Measurements from ENCODE around the gene BYSL.

DNA sequence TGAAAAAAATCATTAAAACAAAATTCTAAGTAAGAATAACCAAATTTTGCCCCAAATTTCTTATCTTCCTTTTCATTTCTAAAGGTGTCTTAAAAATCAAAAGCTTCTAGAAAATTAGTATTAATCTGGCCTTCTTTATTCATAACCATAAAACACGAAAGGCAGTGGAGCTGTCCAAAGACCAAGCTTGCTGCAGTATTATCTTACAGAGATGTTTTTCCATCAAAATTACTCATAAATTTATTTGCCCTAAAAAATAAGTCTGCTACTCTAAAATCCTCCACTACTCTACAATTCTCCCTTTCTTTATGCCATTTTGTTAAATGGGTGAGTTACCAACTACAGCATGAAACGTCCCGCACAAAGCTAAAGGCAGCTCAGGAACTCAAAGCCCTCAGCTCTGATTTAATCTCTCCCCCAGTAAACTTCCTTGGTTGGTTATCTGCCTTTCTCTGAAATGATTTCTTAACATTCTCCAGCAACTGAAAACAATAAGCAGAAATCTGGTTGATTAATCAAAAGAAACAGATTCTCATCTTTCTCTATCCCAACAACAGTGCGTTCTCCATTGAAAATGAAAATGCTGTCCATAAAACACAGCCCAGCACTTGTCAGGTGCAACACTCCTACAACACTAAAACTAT, 28.3 kb upstream of the BYSL start:
- TF ChIP-seq CTCF (IDR thresholded peaks at IDR 0.05 in 2 of 3, conservative IDR thresholded peaks at IDR 0.05 in 1 of 3; ENCODE audit: control insufficient read depth in 2 of 3, extremely low read depth in 1 of 3, insufficient read depth in 1 of 3, low read depth in 3 of 3, low read length in 3 of 3) (no peak), POLR2A (IDR thresholded peaks at IDR 0.05; ENCODE audit: low read depth, low read length) (no peak), EP300 (IDR thresholded peaks at IDR 0.05; ENCODE audit: borderline replicate concordance in 1 of 2, control insufficient read depth in 1 of 2, low read depth in 2 of 2, low read length in 2 of 2) (no peak), NFYB (IDR thresholded peaks at IDR 0.05; ENCODE audit: insufficient read depth, low read depth, low read length) (no peak), MXI1 (IDR thresholded peaks at IDR 0.05; ENCODE audit: low read depth, low read length) (no peak), ZBTB33 (IDR thresholded peaks at IDR 0.05) (no peak), POLR2AphosphoS5 (IDR thresholded peaks at IDR 0.05; ENCODE audit: low read length) (no peak), TAF1 (IDR thresholded peaks at IDR 0.05; ENCODE audit: borderline replicate concordance, low read depth, low read length) (no peak), CREB1 (IDR thresholded peaks at IDR 0.05; ENCODE audit: low read depth) (no peak)
- TF ChIP-seq, protein P1, sequence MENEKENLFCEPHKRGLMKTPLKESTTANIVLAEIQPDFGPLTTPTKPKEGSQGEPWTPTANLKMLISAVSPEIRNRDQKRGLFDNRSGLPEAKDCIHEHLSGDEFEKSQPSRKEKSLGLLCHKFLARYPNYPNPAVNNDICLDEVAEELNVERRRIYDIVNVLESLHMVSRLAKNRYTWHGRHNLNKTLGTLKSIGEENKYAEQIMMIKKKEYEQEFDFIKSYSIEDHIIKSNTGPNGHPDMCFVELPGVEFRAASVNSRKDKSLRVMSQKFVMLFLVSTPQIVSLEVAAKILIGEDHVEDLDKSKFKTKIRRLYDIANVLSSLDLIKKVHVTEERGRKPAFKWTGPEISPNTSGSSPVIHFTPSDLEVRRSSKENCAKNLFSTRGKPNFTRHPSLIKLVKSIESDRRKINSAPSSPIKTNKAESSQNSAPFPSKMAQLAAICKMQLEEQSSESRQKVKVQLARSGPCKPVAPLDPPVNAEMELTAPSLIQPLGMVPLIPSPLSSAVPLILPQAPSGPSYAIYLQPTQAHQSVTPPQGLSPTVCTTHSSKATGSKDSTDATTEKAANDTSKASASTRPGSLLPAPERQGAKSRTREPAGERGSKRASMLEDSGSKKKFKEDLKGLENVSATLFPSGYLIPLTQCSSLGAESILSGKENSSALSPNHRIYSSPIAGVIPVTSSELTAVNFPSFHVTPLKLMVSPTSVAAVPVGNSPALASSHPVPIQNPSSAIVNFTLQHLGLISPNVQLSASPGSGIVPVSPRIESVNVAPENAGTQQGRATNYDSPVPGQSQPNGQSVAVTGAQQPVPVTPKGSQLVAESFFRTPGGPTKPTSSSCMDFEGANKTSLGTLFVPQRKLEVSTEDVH (IDR thresholded peaks at IDR 0.05; ENCODE audit: low read depth, partially characterized antibody) = no peak

Measured in GM12878 (cell line).